ENCODE data around the gene RAB9A.

DNA sequence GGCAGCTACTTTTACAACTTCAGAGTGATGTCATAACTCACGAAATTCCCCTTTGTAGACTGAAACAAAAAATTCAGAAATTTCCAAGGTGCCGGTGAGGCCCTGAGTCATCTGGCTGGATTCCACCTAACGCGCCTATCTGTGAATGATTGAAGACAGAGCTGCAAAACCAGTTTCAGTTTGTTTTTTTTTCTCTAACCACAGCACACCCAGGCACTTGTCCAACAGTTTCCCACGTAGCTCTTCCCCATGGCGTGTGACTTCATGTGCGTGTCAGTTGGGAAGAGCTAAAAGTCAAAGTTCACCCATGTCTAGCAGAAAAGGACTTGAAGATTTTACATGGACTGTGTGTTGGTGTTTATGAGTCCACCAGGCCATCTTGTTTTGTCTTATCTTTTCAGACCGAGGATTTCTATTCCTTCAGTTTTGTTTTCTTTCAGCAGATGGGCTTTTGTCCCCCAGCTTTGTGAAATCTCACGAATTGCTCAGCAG, 19.6 kb upstream of the RAB9A start:
- TF ChIP-seq ELF4 (CRISPR knock-in tag; IDR thresholded peaks at IDR 0.05; ENCODE audit: low read depth) (no peak), KAT7 (CRISPR knock-in tag; IDR thresholded peaks at IDR 0.05; ENCODE audit: borderline replicate concordance) (no peak)
- TF ChIP-seq, protein P1, sequence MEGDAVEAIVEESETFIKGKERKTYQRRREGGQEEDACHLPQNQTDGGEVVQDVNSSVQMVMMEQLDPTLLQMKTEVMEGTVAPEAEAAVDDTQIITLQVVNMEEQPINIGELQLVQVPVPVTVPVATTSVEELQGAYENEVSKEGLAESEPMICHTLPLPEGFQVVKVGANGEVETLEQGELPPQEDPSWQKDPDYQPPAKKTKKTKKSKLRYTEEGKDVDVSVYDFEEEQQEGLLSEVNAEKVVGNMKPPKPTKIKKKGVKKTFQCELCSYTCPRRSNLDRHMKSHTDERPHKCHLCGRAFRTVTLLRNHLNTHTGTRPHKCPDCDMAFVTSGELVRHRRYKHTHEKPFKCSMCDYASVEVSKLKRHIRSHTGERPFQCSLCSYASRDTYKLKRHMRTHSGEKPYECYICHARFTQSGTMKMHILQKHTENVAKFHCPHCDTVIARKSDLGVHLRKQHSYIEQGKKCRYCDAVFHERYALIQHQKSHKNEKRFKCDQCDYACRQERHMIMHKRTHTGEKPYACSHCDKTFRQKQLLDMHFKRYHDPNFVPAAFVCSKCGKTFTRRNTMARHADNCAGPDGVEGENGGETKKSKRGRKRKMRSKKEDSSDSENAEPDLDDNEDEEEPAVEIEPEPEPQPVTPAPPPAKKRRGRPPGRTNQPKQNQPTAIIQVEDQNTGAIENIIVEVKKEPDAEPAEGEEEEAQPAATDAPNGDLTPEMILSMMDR (IDR thresholded peaks at IDR 0.05), result no peak
